GM12872 (cell line): ENCODE results near the gene ANGPTL2.

ENCODE experiments used
- TF ChIP-seq, protein P1 (sequence below): IDR thresholded peaks from 3 replicates; pipeline ENCODE4 v1.5.1; 2011; ENCODE audit warnings: low read depth, mild to moderate bottlenecking, low read length, moderate library complexity; ENCODE audit not compliant: insufficient read depth

Gene ANGPTL2

DNA sequence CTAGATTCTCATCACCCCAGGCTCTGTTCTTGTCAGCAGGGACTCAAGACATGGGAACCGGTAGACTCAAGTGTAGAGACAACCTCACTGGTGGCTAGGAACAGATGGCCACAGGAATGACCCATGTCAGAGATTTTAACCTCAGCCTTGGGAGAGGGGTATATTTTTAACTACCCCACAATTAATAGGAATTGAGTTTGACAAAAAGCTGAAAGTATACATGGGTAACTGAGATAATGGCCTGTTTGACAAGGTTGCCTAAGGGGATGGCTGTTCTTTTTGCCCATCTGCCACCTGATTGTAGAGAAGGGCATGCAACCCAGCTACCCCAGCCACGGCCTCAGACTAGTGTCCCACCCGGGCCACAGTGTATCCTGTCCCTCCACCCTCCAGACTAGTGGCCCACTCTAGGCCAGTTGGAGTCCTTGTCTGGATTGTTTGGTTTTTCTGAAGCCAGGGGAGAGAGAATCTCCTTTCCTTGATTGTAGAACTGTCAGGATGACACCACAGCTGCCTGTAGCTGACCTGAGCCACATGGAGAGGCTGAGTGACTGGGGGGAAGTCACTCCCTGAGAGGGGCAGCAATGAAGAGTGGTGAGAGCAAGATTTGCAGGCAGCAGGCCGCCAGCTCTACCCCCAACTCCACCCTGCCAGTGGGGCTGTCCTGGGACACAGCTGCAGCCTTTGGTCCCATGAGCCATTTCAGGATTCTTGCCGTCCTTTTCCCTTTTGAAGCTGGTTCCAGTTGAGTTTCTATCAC lies 14.6 kb upstream of the ANGPTL2 start:
- TF ChIP-seq, protein P1, sequence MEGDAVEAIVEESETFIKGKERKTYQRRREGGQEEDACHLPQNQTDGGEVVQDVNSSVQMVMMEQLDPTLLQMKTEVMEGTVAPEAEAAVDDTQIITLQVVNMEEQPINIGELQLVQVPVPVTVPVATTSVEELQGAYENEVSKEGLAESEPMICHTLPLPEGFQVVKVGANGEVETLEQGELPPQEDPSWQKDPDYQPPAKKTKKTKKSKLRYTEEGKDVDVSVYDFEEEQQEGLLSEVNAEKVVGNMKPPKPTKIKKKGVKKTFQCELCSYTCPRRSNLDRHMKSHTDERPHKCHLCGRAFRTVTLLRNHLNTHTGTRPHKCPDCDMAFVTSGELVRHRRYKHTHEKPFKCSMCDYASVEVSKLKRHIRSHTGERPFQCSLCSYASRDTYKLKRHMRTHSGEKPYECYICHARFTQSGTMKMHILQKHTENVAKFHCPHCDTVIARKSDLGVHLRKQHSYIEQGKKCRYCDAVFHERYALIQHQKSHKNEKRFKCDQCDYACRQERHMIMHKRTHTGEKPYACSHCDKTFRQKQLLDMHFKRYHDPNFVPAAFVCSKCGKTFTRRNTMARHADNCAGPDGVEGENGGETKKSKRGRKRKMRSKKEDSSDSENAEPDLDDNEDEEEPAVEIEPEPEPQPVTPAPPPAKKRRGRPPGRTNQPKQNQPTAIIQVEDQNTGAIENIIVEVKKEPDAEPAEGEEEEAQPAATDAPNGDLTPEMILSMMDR: no peak

DNA sequence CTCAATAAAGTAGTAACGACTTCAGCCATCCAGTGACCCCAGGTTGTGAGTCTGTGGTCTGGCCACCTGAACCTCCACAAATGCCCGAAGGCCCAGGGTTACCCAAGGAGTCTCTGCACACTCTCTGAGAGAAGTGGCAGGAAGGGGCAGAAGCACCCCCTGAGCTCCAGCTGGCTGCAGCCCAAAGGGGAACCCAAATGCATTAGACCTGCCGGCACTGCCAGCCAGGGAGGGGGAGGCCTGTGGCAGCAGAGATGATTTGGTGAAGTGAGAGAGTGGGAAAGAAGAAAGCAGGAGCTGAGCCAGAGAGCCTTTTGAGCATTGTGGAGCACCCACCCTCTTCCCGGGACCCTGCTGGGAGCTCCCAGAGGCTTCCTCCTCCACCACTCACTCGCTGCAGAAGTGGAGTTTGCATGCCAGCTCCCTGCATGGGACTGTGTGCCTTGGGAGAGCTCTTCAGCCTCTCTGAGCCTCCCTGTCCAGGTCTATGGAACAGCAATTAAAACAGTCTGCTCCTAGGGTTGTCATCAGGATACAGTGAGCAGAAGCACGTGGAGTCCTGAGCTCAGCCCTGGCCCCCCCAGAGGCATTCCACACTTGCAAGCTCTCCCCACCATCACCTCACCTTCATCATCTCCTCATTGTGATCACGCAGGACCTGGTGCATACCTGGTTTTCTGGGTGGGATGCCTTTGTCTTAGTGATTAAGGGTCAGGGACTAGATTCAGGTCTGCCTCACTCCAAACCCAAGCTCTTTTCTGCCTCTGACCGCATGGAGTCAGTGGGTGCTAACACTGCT lies 13.8 kb upstream of the ANGPTL2 start:
- TF ChIP-seq, protein P1: no peak

DNA sequence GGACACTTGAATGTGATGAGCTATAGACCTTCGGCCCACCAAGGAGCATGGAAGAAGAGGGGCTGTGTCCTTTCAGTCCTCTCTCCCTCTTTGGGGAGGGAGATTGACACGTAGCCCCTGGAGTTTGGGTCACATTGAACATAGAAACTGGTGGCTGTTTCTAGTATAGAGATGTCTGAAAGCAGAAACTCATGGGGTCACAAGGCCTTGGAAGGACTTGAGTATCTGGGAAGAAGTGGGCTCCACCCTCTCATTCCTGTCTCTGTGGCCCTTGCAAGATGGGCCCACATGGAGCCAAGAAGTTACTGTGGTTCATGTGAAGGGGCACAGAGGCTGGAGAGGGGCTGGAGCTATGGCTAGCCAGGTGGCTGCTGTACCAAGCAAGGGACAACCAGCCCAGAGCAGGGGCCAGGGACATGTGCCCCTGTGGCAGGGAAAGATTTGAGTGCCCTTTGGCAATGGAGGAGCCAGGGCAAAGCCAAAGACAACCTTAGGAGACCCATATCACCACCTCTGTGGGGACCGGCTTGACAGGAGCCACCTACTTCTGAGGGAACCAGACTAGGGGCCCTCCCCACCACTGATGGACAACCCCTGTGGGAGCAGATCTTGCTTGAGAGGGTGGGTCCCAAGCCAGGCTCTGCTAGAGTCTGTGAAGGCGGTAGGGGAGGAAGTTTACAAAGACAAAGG lies 12.8 kb upstream of the ANGPTL2 start:
- TF ChIP-seq, protein P1: no peak

DNA sequence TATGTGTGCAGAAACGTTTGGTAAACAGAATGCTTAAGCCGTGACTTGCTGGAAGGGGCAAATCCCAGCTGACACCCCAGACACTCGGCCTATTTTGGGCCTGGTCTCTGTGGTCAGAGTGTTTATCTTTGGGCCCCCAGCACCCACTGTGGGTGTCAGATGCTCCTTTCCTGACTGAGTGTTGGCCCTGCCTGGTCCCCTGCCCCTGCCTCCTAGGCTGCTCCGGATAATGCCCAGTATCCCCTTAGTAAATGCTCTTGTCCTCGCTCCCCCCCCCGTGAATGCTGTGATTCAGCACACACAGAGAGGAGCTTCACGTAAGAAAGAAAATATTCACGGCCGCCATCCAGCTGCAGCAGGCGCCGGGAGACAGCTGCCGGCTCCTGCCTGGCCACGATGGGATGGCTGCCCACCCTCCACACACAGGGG lies 11.3 kb upstream of the ANGPTL2 start:
- TF ChIP-seq, protein P1: no peak

DNA sequence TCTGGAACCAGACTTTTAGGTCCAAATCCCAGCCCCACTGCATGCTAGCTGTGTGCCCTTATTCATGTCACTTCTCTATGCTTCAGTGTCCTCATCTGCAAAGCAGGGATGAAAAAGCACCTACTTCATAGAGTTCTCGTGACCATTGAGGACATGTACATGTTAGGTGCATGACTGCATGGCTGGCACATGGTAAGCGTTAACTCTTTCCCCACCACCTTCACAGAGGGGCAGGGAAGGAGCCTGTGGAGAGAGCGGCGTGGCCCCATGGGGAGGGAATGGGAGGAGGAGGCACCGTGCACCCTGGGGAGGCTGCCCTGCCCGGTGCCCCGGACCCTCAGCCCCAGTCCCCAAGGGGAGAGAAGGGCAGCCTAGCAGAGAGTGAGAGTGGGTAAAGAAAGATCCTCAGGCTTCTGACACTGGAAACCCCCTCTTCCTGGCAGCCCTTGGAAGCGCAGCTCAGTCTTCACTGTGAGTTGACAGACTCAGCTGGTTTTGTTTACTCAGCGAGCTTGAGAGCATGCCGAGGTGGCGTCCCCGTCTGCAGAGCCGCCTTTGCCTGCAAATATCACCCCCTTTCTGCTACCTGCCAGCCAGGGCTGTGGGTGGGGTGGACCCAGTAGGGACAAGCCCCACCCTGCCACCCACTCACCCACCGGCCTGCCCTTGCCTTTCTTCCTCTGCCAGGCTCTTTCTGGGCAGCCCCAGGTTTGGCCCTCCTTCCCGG lies 10.6 kb upstream of the ANGPTL2 start:
- TF ChIP-seq, protein P1: no peak

DNA sequence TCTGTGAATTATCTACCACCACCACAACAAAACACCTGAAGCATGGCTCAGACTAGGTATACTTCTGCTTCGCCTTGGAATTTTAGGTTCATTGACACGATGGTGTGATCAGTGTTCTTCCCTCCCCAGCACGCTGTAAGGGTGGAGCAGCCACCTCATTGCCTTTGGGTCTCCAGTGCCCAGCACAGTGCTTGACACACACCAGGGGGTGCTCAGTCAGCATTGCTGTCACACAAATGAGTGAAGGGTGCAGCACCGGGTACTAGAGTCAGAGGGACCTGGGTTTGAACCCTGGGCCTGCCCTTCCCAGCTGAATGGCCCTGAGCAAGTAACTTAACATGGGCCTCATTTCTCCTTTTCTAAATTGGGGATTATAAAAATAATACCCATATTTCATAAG lies 9.9 kb upstream of the ANGPTL2 start:
- TF ChIP-seq, protein P1: no peak
